NB4 (cell line): ENCODE results near the gene ADGRG7.

Experiments
- POLR2A ChIP-seq: IDR thresholded peaks from 2 replicates; pipeline ENCODE4 v1.6.1; 2011; ENCODE audit warnings: mild to moderate bottlenecking; ENCODE audit not compliant: insufficient read length; ENCODE audit errors: extremely low read depth
- TF ChIP-seq, protein P1 (sequence below): IDR thresholded peaks from one replicate; pipeline ENCODE4 v1.5.1; 2012; ENCODE audit warnings: low read depth, low read length
- TF ChIP-seq, protein P2 (sequence below): IDR thresholded peaks from 2 replicates; pipeline ENCODE4 v1.6.1; 2011; ENCODE audit warnings: low read depth, low read length

GRCh38 chr3:100578646-100579045, 30.8 kb upstream of the ADGRG7 start:
- TF ChIP-seq, protein P1, sequence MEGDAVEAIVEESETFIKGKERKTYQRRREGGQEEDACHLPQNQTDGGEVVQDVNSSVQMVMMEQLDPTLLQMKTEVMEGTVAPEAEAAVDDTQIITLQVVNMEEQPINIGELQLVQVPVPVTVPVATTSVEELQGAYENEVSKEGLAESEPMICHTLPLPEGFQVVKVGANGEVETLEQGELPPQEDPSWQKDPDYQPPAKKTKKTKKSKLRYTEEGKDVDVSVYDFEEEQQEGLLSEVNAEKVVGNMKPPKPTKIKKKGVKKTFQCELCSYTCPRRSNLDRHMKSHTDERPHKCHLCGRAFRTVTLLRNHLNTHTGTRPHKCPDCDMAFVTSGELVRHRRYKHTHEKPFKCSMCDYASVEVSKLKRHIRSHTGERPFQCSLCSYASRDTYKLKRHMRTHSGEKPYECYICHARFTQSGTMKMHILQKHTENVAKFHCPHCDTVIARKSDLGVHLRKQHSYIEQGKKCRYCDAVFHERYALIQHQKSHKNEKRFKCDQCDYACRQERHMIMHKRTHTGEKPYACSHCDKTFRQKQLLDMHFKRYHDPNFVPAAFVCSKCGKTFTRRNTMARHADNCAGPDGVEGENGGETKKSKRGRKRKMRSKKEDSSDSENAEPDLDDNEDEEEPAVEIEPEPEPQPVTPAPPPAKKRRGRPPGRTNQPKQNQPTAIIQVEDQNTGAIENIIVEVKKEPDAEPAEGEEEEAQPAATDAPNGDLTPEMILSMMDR = no peak
- TF ChIP-seq, protein P2, sequence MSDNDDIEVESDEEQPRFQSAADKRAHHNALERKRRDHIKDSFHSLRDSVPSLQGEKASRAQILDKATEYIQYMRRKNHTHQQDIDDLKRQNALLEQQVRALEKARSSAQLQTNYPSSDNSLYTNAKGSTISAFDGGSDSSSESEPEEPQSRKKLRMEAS = no peak
- TF ChIP-seq POLR2A = no peak
